Measurements from ENCODE around the gene ADARB1. TPM values are rescaled to one million over a fixed set of nuclear protein-coding genes. Genes with fewer than 3 reads are reported as not detected.

Gene ADARB1
- total and polyA plus RNA-seq, 2 experiments from 2014 or later, result 16.0 to 17.3 TPM

DNA sequence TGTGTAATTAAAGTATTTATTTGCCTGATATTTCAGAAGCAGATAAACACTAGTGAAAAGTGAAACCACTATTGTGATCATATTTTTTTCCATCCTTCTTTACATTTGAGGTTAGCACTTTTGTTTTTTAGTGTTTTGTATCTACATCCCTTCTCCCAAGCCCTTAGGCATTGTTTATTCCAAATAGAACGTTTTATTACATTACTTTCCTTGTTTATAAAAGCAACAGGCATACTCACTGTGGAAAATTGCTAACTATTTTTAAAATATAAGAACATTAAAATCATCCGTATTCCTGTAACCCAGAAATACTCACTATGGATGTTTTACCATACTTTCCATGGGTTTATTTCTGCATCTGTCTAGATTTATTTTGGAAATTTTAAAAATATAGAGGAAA is 109.5 kb downstream of the ADARB1 start:
- Histone ChIP-seq H3K79me2 (no peaks in the 10 kb centered on the region), H3K4me3 (no peak overlapping the region), H3K4me1 (ENCODE audit: insufficient read depth) (no peaks in the 10 kb centered on the region), H2AFZ (no peak overlapping the region), H3K4me2 (no peak overlapping the region), H3K27ac (no peak overlapping the region), H3K27me3 (no peaks in the 10 kb centered on the region), H3K9me2 (replicated peaks; ENCODE audit: insufficient read depth) (no peaks in the 10 kb centered on the region), H3K36me3 (replicated peaks; ENCODE audit: insufficient read depth, low read depth) (no peaks in the 10 kb centered on the region), H3K9me3 (ENCODE audit: low read depth) (peaks cover 26% of the 10 kb centered on the region), H4K20me1 (ENCODE audit: insufficient read depth, poor library complexity, severe bottlenecking) (no peaks in the 10 kb centered on the region)
- TF ChIP-seq EZH2phosphoT487 (IDR thresholded peaks at IDR 0.05; ENCODE audit: low read depth, severe bottlenecking, unreplicated experiment), result no peak
- TF ChIP-seq EZH2 (IDR thresholded peaks at IDR 0.05; ENCODE audit: borderline replicate concordance), result no peak
- TF ChIP-seq, protein P1, sequence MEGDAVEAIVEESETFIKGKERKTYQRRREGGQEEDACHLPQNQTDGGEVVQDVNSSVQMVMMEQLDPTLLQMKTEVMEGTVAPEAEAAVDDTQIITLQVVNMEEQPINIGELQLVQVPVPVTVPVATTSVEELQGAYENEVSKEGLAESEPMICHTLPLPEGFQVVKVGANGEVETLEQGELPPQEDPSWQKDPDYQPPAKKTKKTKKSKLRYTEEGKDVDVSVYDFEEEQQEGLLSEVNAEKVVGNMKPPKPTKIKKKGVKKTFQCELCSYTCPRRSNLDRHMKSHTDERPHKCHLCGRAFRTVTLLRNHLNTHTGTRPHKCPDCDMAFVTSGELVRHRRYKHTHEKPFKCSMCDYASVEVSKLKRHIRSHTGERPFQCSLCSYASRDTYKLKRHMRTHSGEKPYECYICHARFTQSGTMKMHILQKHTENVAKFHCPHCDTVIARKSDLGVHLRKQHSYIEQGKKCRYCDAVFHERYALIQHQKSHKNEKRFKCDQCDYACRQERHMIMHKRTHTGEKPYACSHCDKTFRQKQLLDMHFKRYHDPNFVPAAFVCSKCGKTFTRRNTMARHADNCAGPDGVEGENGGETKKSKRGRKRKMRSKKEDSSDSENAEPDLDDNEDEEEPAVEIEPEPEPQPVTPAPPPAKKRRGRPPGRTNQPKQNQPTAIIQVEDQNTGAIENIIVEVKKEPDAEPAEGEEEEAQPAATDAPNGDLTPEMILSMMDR (IDR thresholded peaks at IDR 0.05; ENCODE audit: poor library complexity), result no peak
- 62% methylated on average over 2 of the region's 2 CpGs for WGBS (ENCODE audit: low lambda C conversion rate, missing lambda C conversion rate)
- no peak for DNase-seq (ENCODE audit: low spot score)

DNA sequence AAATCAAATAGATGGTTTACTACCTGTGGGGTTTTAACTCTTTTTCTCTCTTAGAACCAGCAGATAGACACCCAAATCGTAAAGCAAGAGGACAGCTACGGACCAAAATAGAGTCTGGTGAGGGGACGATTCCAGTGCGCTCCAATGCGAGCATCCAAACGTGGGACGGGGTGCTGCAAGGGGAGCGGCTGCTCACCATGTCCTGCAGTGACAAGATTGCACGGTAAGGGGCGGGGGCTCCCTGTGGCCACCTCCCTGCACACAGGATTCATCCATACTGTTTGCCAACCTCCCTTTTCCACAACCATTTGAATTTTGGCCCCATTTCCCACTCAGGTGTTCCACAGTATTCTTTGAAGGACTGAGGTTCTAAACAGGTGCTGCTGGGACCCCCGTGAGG is 110.5 kb downstream of the ADARB1 start:
- TF ChIP-seq EZH2 (IDR thresholded peaks at IDR 0.05; ENCODE audit: borderline replicate concordance), result no peak
- TF ChIP-seq, protein P1 (IDR thresholded peaks at IDR 0.05; ENCODE audit: poor library complexity), result no peak
- TF ChIP-seq EZH2phosphoT487 (IDR thresholded peaks at IDR 0.05; ENCODE audit: low read depth, severe bottlenecking, unreplicated experiment), result no peak
- no peaks in the 10 kb centered on the region for H3K27me3 ChIP-seq
- H3K36me3 ChIP-seq (replicated peaks; ENCODE audit: insufficient read depth, low read depth), result no peaks in the 10 kb centered on the region
- H4K20me1 ChIP-seq (ENCODE audit: insufficient read depth, poor library complexity, severe bottlenecking), result no peaks in the 10 kb centered on the region
- 95% methylated on average over 11 of the region's 11 CpGs for WGBS (ENCODE audit: low lambda C conversion rate, missing lambda C conversion rate)
- peaks cover 26% of the 10 kb centered on the region for H3K9me3 ChIP-seq (ENCODE audit: low read depth)
- no peaks in the 10 kb centered on the region for H3K9me2 ChIP-seq (replicated peaks; ENCODE audit: insufficient read depth)
- no peaks in the 10 kb centered on the region for H3K79me2 ChIP-seq
- H3K27ac ChIP-seq, result no peak overlapping the region
- no peak overlapping the region for H3K4me2 ChIP-seq
- no peaks in the 10 kb centered on the region for H3K4me1 ChIP-seq (ENCODE audit: insufficient read depth)
- no peak overlapping the region for H3K4me3 ChIP-seq
- no peak for DNase-seq (ENCODE audit: low spot score)
- H2AFZ ChIP-seq, result no peak overlapping the region

DNA sequence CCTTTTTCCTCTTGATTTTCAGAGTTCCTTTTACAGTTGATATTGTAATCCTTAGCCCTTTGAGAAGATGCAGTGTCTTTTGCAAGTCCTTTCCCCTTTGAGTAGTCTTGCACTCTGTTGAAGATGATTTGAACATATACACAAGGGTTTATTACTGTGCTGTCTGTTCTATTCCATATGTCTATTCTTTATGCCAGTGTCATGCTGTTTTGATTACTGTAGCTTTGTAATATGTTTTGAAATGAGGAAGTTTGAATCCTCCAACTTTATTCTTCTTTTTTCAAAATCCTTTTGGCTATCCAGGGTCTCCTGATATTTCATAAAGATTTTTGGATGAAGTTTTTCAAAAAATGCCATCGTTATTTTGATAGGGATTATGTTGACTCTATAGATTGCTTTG is 112.3 kb downstream of the ADARB1 start:
- H3K4me2 ChIP-seq, result no peak overlapping the region
- no peak for TF ChIP-seq EZH2phosphoT487 (IDR thresholded peaks at IDR 0.05; ENCODE audit: low read depth, severe bottlenecking, unreplicated experiment)
- no peak for TF ChIP-seq EZH2 (IDR thresholded peaks at IDR 0.05; ENCODE audit: borderline replicate concordance)
- TF ChIP-seq, protein P1 (IDR thresholded peaks at IDR 0.05; ENCODE audit: poor library complexity), result no peak
- 100% methylated on average over 1 of the region's 1 CpG for WGBS (ENCODE audit: low lambda C conversion rate, missing lambda C conversion rate)
- H3K4me1 ChIP-seq (ENCODE audit: insufficient read depth), result no peaks in the 10 kb centered on the region
- H4K20me1 ChIP-seq (ENCODE audit: insufficient read depth, poor library complexity, severe bottlenecking), result no peaks in the 10 kb centered on the region
- H3K27me3 ChIP-seq, result no peaks in the 10 kb centered on the region
- H3K4me3 ChIP-seq, result no peak overlapping the region
- H3K9me2 ChIP-seq (replicated peaks; ENCODE audit: insufficient read depth), result no peaks in the 10 kb centered on the region
- no peak for DNase-seq (ENCODE audit: low spot score)
- no peak overlapping the region for H2AFZ ChIP-seq
- no peaks in the 10 kb centered on the region for H3K36me3 ChIP-seq (replicated peaks; ENCODE audit: insufficient read depth, low read depth)
- peaks cover 26% of the 10 kb centered on the region for H3K9me3 ChIP-seq (ENCODE audit: low read depth)
- H3K27ac ChIP-seq, result no peak overlapping the region
- H3K79me2 ChIP-seq, result no peaks in the 10 kb centered on the region

DNA sequence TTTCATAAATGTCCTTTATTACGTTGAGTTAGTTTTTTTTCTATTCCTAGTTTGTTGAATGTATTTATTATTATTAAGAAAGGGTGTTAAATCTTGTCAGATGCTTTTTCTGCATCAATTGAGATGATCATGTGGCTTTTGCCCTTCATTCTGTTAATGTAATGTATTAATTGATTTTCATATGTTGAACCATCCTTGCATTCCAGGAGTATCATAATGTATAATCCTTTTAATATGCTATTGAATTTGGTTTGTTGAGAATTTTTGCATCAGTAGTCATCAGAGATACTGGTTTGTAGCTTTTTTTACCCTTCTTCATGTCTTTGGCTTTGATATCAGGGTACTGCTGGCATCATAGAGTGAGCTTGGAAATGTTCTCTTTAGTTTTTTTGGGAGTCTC is 113.3 kb downstream of the ADARB1 start:
- DNase-seq (ENCODE audit: low spot score), result no peak
- Histone ChIP-seq H3K4me2 (no peak overlapping the region), H3K36me3 (replicated peaks; ENCODE audit: insufficient read depth, low read depth) (no peaks in the 10 kb centered on the region), H3K79me2 (no peaks in the 10 kb centered on the region), H4K20me1 (ENCODE audit: insufficient read depth, poor library complexity, severe bottlenecking) (no peaks in the 10 kb centered on the region), H3K9me2 (replicated peaks; ENCODE audit: insufficient read depth) (no peaks in the 10 kb centered on the region), H2AFZ (no peak overlapping the region), H3K9me3 (ENCODE audit: low read depth) (peaks cover 26% of the 10 kb centered on the region), H3K27ac (no peak overlapping the region), H3K27me3 (no peaks in the 10 kb centered on the region), H3K4me3 (no peak overlapping the region), H3K4me1 (ENCODE audit: insufficient read depth) (no peaks in the 10 kb centered on the region)
- no peak for TF ChIP-seq EZH2 (IDR thresholded peaks at IDR 0.05; ENCODE audit: borderline replicate concordance)
- WGBS (ENCODE audit: low lambda C conversion rate, missing lambda C conversion rate), result 97% methylated on average over 1 of the region's 1 CpG
